CD8-positive, alpha-beta memory T cell (primary cell): Measurements from ENCODE around the gene ST6GAL1. TPM values are rescaled to one million over a fixed set of nuclear protein-coding genes. Genes with fewer than 3 reads are reported as not detected.
"Not testable (repeated sequence)": the region's sequence is repeated elsewhere in the genome, so short reads cannot be mapped to it uniquely, and the experiment has no call there.

Source experiments
- CTCF ChIA-PET: fragments of 350-600 bp; sonication (Branson Sonifier 250); formaldehyde crosslinking; loops from one replicate; lab custom pipeline; 2021; ENCODE audit warnings: antibody characterized with exemption; lab: Charles Lee
- POLR2A ChIA-PET: fragments of 350-600 bp; sonication (Branson Sonifier 250); formaldehyde crosslinking; loops from one replicate; lab custom pipeline; 2021; ENCODE audit warnings: antibody characterized with exemption; lab: Charles Lee
- DNase-seq, 5 donors: peaks; one replicate each; pipeline versions ENCODE4 v3.0.0 to v3.0.0-alpha.2; 2020 to 2022; ENCODE audit warnings: mixed read lengths in 1 of 5
- H3K27ac ChIP-seq: one replicate; pipeline ENCODE4 v1.7.0; 2013; ENCODE audit warnings: low read depth, mild to moderate bottlenecking, low read length, moderate library complexity
- H3K27me3 ChIP-seq: 2 replicates; pipeline ENCODE4 v1.7.0; 2013; ENCODE audit warnings: low read length, mild to moderate bottlenecking; ENCODE audit not compliant: insufficient read depth, poor library complexity, severe bottlenecking
- H3K36me3 ChIP-seq: 2 replicates; pipeline ENCODE4 v1.7.0; 2013; ENCODE audit warnings: mild to moderate bottlenecking, low read length, moderate library complexity; ENCODE audit not compliant: insufficient read depth
- H3K4me1 ChIP-seq: 2 replicates; pipeline ENCODE4 v1.7.0; 2013; ENCODE audit warnings: mild to moderate bottlenecking, low read length, moderate library complexity; ENCODE audit not compliant: insufficient read depth
- H3K4me3 ChIP-seq: 2 replicates; pipeline ENCODE4 v1.7.0; 2013; ENCODE audit warnings: mild to moderate bottlenecking, low read length
- H3K9me3 ChIP-seq: 2 replicates; pipeline ENCODE4 v1.7.0; 2013; ENCODE audit warnings: mild to moderate bottlenecking, low read length
- H3K27ac Mint-ChIP-seq, 8 donors: one replicate each; pipeline ENCODE4 v1.8.0; 2020 to 2021; ENCODE audit warnings: mixed read lengths in 8 of 8, mild to moderate bottlenecking in 6 of 8, inconsistent platforms in 3 of 8, moderate library complexity in 3 of 8
- H3K27me3 Mint-ChIP-seq, 2 donors: one replicate each; pipeline ENCODE4 v1.8.0; 2020 to 2021; ENCODE audit warnings: mixed read lengths in 2 of 2, mild to moderate bottlenecking in 1 of 2, moderate library complexity in 1 of 2
- H3K36me3 Mint-ChIP-seq, 3 donors: one replicate each; pipeline ENCODE4 v1.8.0; 2020 to 2021; ENCODE audit warnings: mixed read lengths in 3 of 3, inconsistent platforms in 1 of 3, mild to moderate bottlenecking in 1 of 3
- H3K4me1 Mint-ChIP-seq, 3 donors: one replicate each; pipeline ENCODE4 v1.8.0; 2020 to 2021; ENCODE audit warnings: mixed read lengths in 3 of 3, inconsistent platforms in 1 of 3, mild to moderate bottlenecking in 1 of 3
- H3K4me3 Mint-ChIP-seq, 7 donors: one replicate each; pipeline ENCODE4 v1.8.0; 2020 to 2021; ENCODE audit warnings: mixed read lengths in 7 of 7, mild to moderate bottlenecking in 6 of 7, moderate library complexity in 4 of 7, inconsistent platforms in 2 of 7
- H3K9me3 Mint-ChIP-seq, 5 donors: one replicate each; pipeline ENCODE4 v1.8.0; 2020 to 2022; ENCODE audit warnings: mixed read lengths in 5 of 5, mild to moderate bottlenecking in 3 of 5, moderate library complexity in 2 of 5, inconsistent platforms in 1 of 5
- polyA plus RNA-seq: library from polyadenylated mRNA; unstranded; fragments of 300-500 nt; fragmentation: Illumina TruSeq; gene quantifications from one replicate; pipeline ENCODE4 v1.2.3, GENCODE V29; 2021
- total RNA-seq, 2 experiments: library from RNA; stranded (reverse); gene quantifications; one replicate each; pipeline ENCODE4 v1.2.3, GENCODE V29; 2021

The ST6GAL1 gene
- total and polyA plus RNA-seq, 3 experiments from 2014 or later, result 96.8 to 139 (median 108) TPM

DNA sequence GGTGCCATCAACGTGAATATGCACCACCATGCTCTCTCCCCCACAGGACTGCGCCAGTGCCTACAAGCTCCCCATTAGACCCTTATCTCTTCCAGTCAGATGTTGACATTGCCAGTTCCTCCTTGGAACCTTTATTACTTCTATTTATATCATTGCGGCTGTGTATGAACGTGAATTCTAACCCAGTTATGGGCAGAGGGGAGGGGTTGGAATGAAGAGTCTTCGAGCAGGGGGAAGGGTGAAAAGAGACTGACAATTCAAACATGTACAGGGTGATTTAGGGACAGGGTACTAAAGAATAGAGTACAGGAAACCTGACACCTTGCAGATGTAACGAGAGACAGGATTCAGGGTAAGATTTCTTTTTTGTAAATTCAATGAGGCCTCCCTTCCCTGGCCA, 41.8 kb upstream of the ST6GAL1 start:
- Mint-ChIP-seq H3K27ac (no peak overlapping the region), H3K4me1 (peaks cover 6 to 10% (median 9%) of the 10 kb centered on the region in 3 donors), H3K4me3 (no peak overlapping the region), H3K9me3 (peaks cover 0 to 4% (median 3%) of the 10 kb centered on the region in 5 donors), H3K36me3 (peaks cover 0 to 3% (median 0%) of the 10 kb centered on the region in 3 donors), H3K27me3 (no peaks in the 10 kb centered on the region)
- H3K9me3 ChIP-seq, result no peaks in the 10 kb centered on the region
- no peak for DNase-seq
- ChIA-PET CTCF (no interaction called here), POLR2A (no interaction called here)
- H3K4me3 ChIP-seq, result no peak overlapping the region
- H3K27ac ChIP-seq, result no peak overlapping the region
- no peaks in the 10 kb centered on the region for H3K27me3 ChIP-seq
- no peaks in the 10 kb centered on the region for H3K36me3 ChIP-seq
- H3K4me1 ChIP-seq, result no peaks in the 10 kb centered on the region

DNA sequence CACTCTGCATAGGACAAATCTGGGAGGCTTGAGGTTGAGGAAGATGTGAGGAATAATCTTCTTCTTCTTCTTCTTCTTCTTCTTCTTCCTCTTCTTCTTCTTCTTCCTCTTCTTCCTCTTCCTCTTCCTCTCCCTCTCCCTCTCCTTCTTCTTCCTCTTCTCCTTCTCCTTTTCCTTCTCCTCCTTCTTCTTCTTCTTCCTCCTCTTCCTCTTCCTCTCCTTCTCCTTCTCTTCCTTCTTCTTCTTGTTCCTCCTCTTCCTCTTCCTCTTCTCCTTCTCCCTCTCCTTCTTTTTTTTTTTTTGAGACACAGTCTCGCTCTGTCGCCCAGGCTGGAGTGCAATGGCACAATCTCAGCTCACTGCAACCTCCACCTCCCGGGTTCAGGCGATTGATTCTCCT, 40.6 kb upstream of the ST6GAL1 start:
- POLR2A ChIA-PET, H3K4me1 ChIP-seq, H3K4me3 ChIP-seq, H3K27me3 ChIP-seq, CTCF ChIA-PET, H3K4me3 Mint-ChIP-seq, H3K9me3 Mint-ChIP-seq, H3K27me3 Mint-ChIP-seq, H3K4me1 Mint-ChIP-seq, H3K36me3 ChIP-seq, H3K9me3 ChIP-seq, DNase-seq, H3K27ac ChIP-seq, H3K36me3 Mint-ChIP-seq: not testable (repeated sequence)
- peak overlapping the region in 1 of 8 donors; percentile 87 for H3K27ac Mint-ChIP-seq

DNA sequence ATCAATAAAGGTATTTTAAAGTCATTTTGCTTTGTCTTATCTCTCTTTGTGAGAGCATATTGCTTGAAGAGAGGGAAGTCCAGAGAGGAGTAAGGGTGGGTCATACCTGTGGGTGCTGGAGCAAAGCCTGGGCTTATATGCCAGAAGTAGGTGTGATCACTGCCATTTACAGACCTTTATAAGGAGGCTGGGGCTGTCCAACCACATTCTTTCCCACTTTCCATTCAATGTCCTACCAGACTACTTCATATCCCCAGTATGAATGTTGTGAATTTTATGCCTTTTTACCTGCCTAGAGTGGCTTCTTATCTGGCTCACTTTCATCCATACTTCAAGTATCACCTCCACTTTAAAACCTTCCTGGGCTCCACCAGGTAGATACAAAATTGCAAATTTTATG, 39.4 kb upstream of the ST6GAL1 start:
- H3K4me3 Mint-ChIP-seq, result no peak overlapping the region

DNA sequence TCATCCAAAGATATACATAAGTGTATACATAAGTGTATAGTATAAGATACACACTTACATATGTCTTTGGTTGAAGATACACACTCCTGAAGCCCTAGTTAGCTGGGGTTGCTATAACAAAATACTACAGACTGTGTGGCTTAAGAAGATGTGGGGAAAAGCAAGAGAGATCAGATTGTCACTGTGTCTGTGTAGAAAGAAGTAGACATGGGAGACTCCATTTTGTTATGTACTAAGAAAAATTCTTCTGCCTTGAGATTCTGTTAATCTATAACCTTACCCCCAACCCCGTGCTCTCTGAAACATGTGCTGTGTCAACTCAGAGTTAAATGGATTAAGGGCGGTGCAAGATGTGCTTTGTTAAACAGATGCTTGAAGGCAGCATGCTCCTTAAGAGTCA, 37.3 kb upstream of the ST6GAL1 start:
- CTCF ChIA-PET, H3K27me3 Mint-ChIP-seq, DNase-seq, H3K9me3 Mint-ChIP-seq, H3K9me3 ChIP-seq, H3K27me3 ChIP-seq, H3K36me3 ChIP-seq, H3K27ac Mint-ChIP-seq, POLR2A ChIA-PET, H3K4me3 ChIP-seq, H3K4me1 Mint-ChIP-seq, H3K4me1 ChIP-seq, H3K27ac ChIP-seq, H3K36me3 Mint-ChIP-seq, H3K4me3 Mint-ChIP-seq: not testable (repeated sequence)

More for the DNA sequence above, 39.4 kb upstream of the ST6GAL1 start:
- no peaks in the 10 kb centered on the region for H3K36me3 ChIP-seq
- no peaks in the 10 kb centered on the region for H3K4me1 ChIP-seq
- POLR2A ChIA-PET, result no interaction called here
- Mint-ChIP-seq H3K27me3 (no peaks in the 10 kb centered on the region), H3K9me3 (no peaks in the 10 kb centered on the region), H3K36me3 (no peaks in the 10 kb centered on the region), H3K4me1 (peaks cover 2 to 6% (median 4%) of the 10 kb centered on the region in 3 donors), H3K27ac (no peak overlapping the region)
- H3K27ac ChIP-seq, result no peak overlapping the region
- no peaks in the 10 kb centered on the region for H3K9me3 ChIP-seq
- H3K27me3 ChIP-seq, result no peaks in the 10 kb centered on the region
- H3K4me3 ChIP-seq, result no peak overlapping the region
- no peak for DNase-seq
- CTCF ChIA-PET, result no interaction called here

DNA sequence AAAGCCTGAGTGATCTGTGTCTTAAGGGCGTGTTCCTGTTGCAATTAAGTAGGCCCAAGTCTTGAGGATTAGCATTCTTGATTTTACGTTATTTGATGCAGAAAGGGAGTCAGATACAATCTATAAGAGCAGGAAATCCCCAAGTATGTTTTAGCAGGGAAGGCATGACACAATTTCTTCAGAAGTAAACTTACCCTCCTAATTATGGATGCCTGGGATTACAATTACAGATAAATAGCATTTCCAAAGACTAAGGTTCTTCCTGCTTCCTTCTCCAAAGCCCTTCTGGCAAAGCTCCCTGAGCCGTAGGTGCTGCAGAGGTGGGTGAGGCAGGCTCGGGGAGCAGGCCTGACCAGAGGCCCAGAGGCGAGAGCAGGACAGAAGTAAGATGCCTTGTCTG, 34.9 kb upstream of the ST6GAL1 start:
- peaks cover 5 to 13% (median 7%) of the 10 kb centered on the region in 3 donors for H3K4me1 Mint-ChIP-seq
- Histone ChIP-seq H3K9me3 (no peaks in the 10 kb centered on the region), H3K27me3 (no peaks in the 10 kb centered on the region), H3K27ac (no peak overlapping the region), H3K36me3 (no peaks in the 10 kb centered on the region), H3K4me3 (no peak overlapping the region), H3K4me1 (no peaks in the 10 kb centered on the region)
- CTCF ChIA-PET, result no interaction called here
- H3K9me3 Mint-ChIP-seq, result no peaks in the 10 kb centered on the region
- POLR2A ChIA-PET, result no interaction called here
- no peaks in the 10 kb centered on the region for H3K27me3 Mint-ChIP-seq
- H3K27ac Mint-ChIP-seq, result peak overlapping the region in 1 of 8 donors; percentile 8
- no peak for DNase-seq
- no peaks in the 10 kb centered on the region for H3K36me3 Mint-ChIP-seq
- H3K4me3 Mint-ChIP-seq, result no peak overlapping the region

DNA sequence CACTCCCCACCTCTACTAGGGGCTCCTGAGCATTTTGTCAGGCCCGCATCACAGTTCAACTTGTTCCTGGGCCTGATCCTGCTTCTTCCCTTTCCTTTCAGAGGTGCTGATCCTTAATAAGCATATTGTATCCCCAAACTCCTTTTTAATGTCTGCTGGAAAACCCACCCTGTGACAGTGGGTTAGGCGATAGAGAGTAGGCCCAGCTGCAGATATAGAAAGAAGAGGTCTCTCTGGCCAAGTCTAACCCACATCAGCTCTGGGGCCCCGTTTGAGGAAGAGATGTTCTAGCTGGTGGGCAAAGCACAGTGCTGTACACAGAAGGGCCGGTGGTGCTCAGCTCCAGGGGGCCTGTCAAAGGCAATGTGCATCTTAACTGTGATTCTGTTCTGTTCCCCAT, 34.3 kb upstream of the ST6GAL1 start:
- no peaks in the 10 kb centered on the region for H3K36me3 Mint-ChIP-seq
- DNase-seq, result no peak
- POLR2A ChIA-PET, result no interaction called here
- no peak overlapping the region for H3K4me3 Mint-ChIP-seq
- H3K4me1 Mint-ChIP-seq, result peaks cover 10 to 19% (median 13%) of the 10 kb centered on the region in 3 donors
- H3K36me3 ChIP-seq, result no peaks in the 10 kb centered on the region
- H3K4me3 ChIP-seq, result no peak overlapping the region
- peak overlapping the region in 3 of 8 donors; percentile 14 to 51 (median 50) for H3K27ac Mint-ChIP-seq
- no peaks in the 10 kb centered on the region for H3K27me3 Mint-ChIP-seq
- H3K27ac ChIP-seq, result no peak overlapping the region
- CTCF ChIA-PET, result interaction anchor here (0.8 kb wide), 1 partner anchor 35 kb away, joined by 3 read pairs; no protein-coding TSS in a partner anchor
- H3K9me3 Mint-ChIP-seq, result no peaks in the 10 kb centered on the region
- no peaks in the 10 kb centered on the region for H3K27me3 ChIP-seq
- peaks cover 5% of the 10 kb centered on the region for H3K4me1 ChIP-seq
- H3K9me3 ChIP-seq, result no peaks in the 10 kb centered on the region

DNA sequence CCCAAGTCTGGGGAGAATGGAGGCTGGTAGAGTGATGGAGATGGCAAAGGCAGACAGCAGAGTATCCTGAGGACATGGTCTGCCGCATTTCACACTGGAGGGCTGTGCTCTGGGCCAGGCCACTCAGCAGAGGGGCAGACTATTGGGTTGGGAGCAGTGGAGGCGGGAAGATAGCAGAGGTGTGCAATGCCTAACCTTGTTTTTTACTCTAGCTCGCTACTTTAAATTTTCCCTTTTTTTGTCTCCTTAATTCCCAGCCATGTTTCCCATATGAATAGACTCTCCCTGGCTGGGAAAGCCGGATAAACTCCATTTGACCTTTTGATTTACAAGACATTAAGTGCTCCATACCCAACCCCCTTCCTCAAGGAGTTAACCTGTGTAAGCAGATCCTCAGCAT, 33.5 kb upstream of the ST6GAL1 start:
- H3K27ac Mint-ChIP-seq, result no peak overlapping the region
- no peaks in the 10 kb centered on the region for H3K9me3 Mint-ChIP-seq
- POLR2A ChIA-PET, result no interaction called here
- H3K4me1 ChIP-seq, result peaks cover 12% of the 10 kb centered on the region
- no peaks in the 10 kb centered on the region for H3K27me3 ChIP-seq
- no peak overlapping the region for H3K4me3 ChIP-seq
- H3K9me3 ChIP-seq, result no peaks in the 10 kb centered on the region
- no peak overlapping the region for H3K27ac ChIP-seq
- CTCF ChIA-PET, result interaction anchor here (0.8 kb wide), 1 partner anchor 35 kb away, joined by 3 read pairs; no protein-coding TSS in a partner anchor
- peaks cover 15 to 25% (median 20%) of the 10 kb centered on the region in 3 donors for H3K4me1 Mint-ChIP-seq
- no peaks in the 10 kb centered on the region for H3K36me3 Mint-ChIP-seq
- no peak overlapping the region for H3K4me3 Mint-ChIP-seq
- H3K27me3 Mint-ChIP-seq, result no peaks in the 10 kb centered on the region
- DNase-seq, result no peak
- H3K36me3 ChIP-seq, result no peaks in the 10 kb centered on the region

DNA sequence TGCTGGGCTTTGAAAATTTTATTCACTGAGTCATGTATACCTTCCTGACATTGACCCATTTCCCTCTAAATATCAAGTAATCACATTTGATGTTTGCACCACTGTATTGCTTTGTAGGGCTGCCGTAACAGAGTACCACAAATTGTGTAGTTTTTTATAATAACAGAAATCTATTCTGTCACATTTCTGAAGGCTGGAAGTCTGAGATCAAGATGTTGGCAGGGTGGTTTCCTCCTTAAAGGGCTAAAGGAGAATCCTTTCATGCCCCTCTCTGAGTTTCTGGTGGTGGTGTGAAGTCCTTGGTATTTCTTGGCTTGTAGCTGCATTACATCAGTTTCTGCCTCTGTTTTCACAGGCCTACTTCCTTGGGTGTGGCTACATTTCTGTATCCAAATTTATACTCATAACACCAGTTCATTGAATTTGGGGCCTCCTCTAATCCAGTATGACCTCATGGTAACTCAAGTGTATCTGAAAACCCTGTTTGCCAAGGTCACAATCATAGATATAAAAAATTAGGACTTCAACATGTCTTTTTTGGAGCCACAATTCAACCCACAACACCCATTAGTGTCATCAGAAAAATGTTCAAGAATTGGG, 29.1 kb upstream of the ST6GAL1 start:
- H3K4me1 Mint-ChIP-seq, result peaks cover 23 to 32% (median 29%) of the 10 kb centered on the region in 3 donors
- Histone ChIP-seq H3K36me3 (no peaks in the 10 kb centered on the region), H3K27ac (no peak overlapping the region), H3K9me3 (no peaks in the 10 kb centered on the region), H3K27me3 (no peaks in the 10 kb centered on the region), H3K4me1 (peaks cover 12% of the 10 kb centered on the region), H3K4me3 (no peak overlapping the region)
- no peak for DNase-seq
- CTCF ChIA-PET, result no interaction called here
- H3K36me3 Mint-ChIP-seq, result peaks cover 3 to 32% (median 10%) of the 10 kb centered on the region in 3 donors
- H3K9me3 Mint-ChIP-seq, result peaks cover 7 to 33% (median 33%) of the 10 kb centered on the region in 5 donors
- POLR2A ChIA-PET, result no interaction called here
- H3K27ac Mint-ChIP-seq, result peak overlapping the region in 5 of 8 donors; percentile 35 to 86 (median 77)
- H3K27me3 Mint-ChIP-seq, result no peaks in the 10 kb centered on the region
- H3K4me3 Mint-ChIP-seq, result peak overlapping the region in 2 of 7 donors; percentile 38 to 57
